Liver (tissue), 9 donors: ENCODE results near the gene ZNF134. TPM values are rescaled to one million over a fixed set of nuclear protein-coding genes. Genes with fewer than 3 reads are reported as not detected.

Experiments
- DNase-seq: peaks from one replicate; pipeline ENCODE4 v3.0.0-alpha.2; 2017; ENCODE audit warnings: low spot score
- H3K27ac ChIP-seq, 2 donors: one replicate each; pipeline ENCODE4 v1.7.0; 2013; ENCODE audit warnings: inconsistent platforms in 2 of 2, low read length in 2 of 2, control low read depth in 1 of 2, low read depth in 1 of 2, mild to moderate bottlenecking in 1 of 2
- H3K27me3 ChIP-seq, 4 donors: one replicate each; pipeline versions ENCODE4 v1.6.1 to v1.7.0; 2013; ENCODE audit warnings: low read length in 3 of 4, inconsistent platforms in 1 of 4, mild to moderate bottlenecking in 1 of 4, moderate library complexity in 1 of 4; ENCODE audit not compliant: control insufficient read depth in 4 of 4, insufficient read depth in 4 of 4
- H3K36me3 ChIP-seq, 4 donors: one replicate each; pipeline versions ENCODE4 v1.6.1 to v1.7.0; 2013; ENCODE audit warnings: low read length in 3 of 4, mild to moderate bottlenecking in 3 of 4, low read depth in 1 of 4, moderate library complexity in 1 of 4; ENCODE audit not compliant: control insufficient read depth in 4 of 4, insufficient read depth in 3 of 4
- H3K4me1 ChIP-seq, 4 donors: one replicate each; pipeline versions ENCODE4 v1.6.1 to v1.7.0; 2013; ENCODE audit warnings: low read length in 3 of 4, mild to moderate bottlenecking in 3 of 4, moderate library complexity in 1 of 4; ENCODE audit not compliant: control insufficient read depth in 4 of 4, insufficient read depth in 4 of 4
- H3K4me3 ChIP-seq, 3 donors: one replicate each; pipeline versions ENCODE4 v1.6.1 to v1.7.0; 2013; ENCODE audit warnings: low read length in 3 of 3, control low read depth in 1 of 3, low read depth in 1 of 3, mild to moderate bottlenecking in 1 of 3
- H3K9ac ChIP-seq, 2 donors: one replicate each; pipeline ENCODE4 v1.7.0; 2013; ENCODE audit warnings: low read length in 2 of 2, mild to moderate bottlenecking in 2 of 2, moderate library complexity in 2 of 2, control low read depth in 1 of 2, low read depth in 1 of 2
- H3K9me3 ChIP-seq, 4 donors: one replicate each; pipeline versions ENCODE4 v1.6.1 to v1.7.0; 2013; ENCODE audit warnings: low read length in 3 of 4; ENCODE audit not compliant: control insufficient read depth in 4 of 4
- EGR1 ChIP-seq, 2 donors: IDR thresholded peaks; 2 replicates each; pipeline ENCODE4 v1.6.1; 2016 to 2018; ENCODE audit warnings: antibody characterized with exemption in 2 of 2, low read depth in 2 of 2
- FOXA1 ChIP-seq: IDR thresholded peaks from 2 replicates; pipeline ENCODE4 v1.6.1; 2016; ENCODE audit warnings: antibody characterized with exemption
- FOXA2 ChIP-seq: IDR thresholded peaks from 2 replicates; pipeline ENCODE4 v1.6.1; 2016; ENCODE audit warnings: antibody characterized with exemption
- GABPA ChIP-seq, 2 donors: IDR thresholded peaks in 1 of 2; conservative IDR thresholded peaks in 1 of 2; 2 replicates each; pipeline ENCODE4 v1.6.1; 2016; ENCODE audit warnings: antibody characterized with exemption in 2 of 2, mild to moderate bottlenecking in 1 of 2, moderate library complexity in 1 of 2
- HNF4A ChIP-seq, 2 donors: conservative IDR thresholded peaks; 2 replicates each; pipeline ENCODE4 v1.6.1; 2016; ENCODE audit warnings: antibody characterized with exemption in 2 of 2, mild to moderate bottlenecking in 2 of 2
- HNF4G ChIP-seq: IDR thresholded peaks from 2 replicates; pipeline ENCODE4 v1.6.1; 2016; ENCODE audit warnings: antibody characterized with exemption
- JUND ChIP-seq, 2 donors: IDR thresholded peaks; 2 replicates each; pipeline ENCODE4 v1.6.1; 2016; ENCODE audit warnings: antibody characterized with exemption in 2 of 2
- NR2F2 ChIP-seq: IDR thresholded peaks from 2 replicates; pipeline ENCODE4 v1.6.1; 2016; ENCODE audit warnings: antibody characterized with exemption
- RAD21 ChIP-seq, 2 donors: IDR thresholded peaks; 2 replicates each; pipeline ENCODE4 v1.6.1; 2016; ENCODE audit warnings: antibody characterized with exemption in 2 of 2, mild to moderate bottlenecking in 2 of 2
- RXRA ChIP-seq, 2 donors: IDR thresholded peaks; 2 replicates each; pipeline ENCODE4 v1.6.1; 2017 to 2018; ENCODE audit warnings: antibody characterized with exemption in 2 of 2, mild to moderate bottlenecking in 1 of 2
- SP1 ChIP-seq: IDR thresholded peaks from 2 replicates; pipeline ENCODE4 v1.6.1; 2018; ENCODE audit warnings: antibody characterized with exemption, mild to moderate bottlenecking
- TAF1 ChIP-seq: conservative IDR thresholded peaks from 2 replicates; pipeline ENCODE4 v1.6.1; 2016; ENCODE audit warnings: antibody characterized with exemption, mild to moderate bottlenecking
- YY1 ChIP-seq: IDR thresholded peaks from 2 replicates; pipeline ENCODE4 v1.6.1; 2016; ENCODE audit warnings: antibody characterized with exemption, mild to moderate bottlenecking
- WGBS: extraction: QIAGEN DNeasy Blood & Tissue Kit; methylation state at CpG from one replicate; pipeline ENCODE4 v1.1.7; 2013; 5-methylcytosine and 5-hydroxymethylcytosine counted together
- polyA plus RNA-seq, 2 donors: library from polyadenylated mRNA; stranded (reverse) in 1 of 2; unstranded in 1 of 2; fragments of 200-250 nt in 1 of 2; fragments of >200 nt in 1 of 2; fragmentation: Nextera tagmentation in 1 of 2; extraction: Ambion mirVana in 1 of 2; gene quantifications; one replicate each; pipeline versions ENCODE4 v1.2.1 to v1.2.3, GENCODE V29; 2013 to 2015
- total RNA-seq, 2 donors: library from RNA; depleted of rRNA; stranded (reverse); fragments of >200 nt; gene quantifications; one replicate each; pipeline ENCODE4 v1.2.3, GENCODE V29; 2014
- TF ChIP-seq, protein P1 (sequence below): IDR thresholded peaks from 2 replicates; pipeline ENCODE4 v1.6.1; 2016; ENCODE audit warnings: antibody characterized with exemption, mild to moderate bottlenecking
- TF ChIP-seq, protein P2 (sequence below): fragments of 150-350 bp; IDR thresholded peaks from 2 replicates; pipeline ENCODE4 v1.5.1; 2017; ENCODE audit warnings: improper control_type of control experiment, low read depth, low read length; ENCODE audit not compliant: missing input control
- TF ChIP-seq, protein P3 (sequence below): IDR thresholded peaks from 2 replicates; pipeline ENCODE4 v1.6.1; 2016; ENCODE audit warnings: antibody characterized with exemption
- TF ChIP-seq, protein P4 (sequence below): IDR thresholded peaks from 2 replicates; pipeline ENCODE4 v1.6.1; 2016; ENCODE audit warnings: antibody characterized with exemption
- TF ChIP-seq, protein P5 (sequence below): IDR thresholded peaks from 2 replicates; pipeline ENCODE4 v1.6.1; 2016; ENCODE audit warnings: antibody characterized with exemption
- donor health status: healthy.
- donor health status: healthy.
- donor health status: healthy.
- donor health status: healthy.
- donor health status: healthy.

Gene ZNF134
- total and polyA plus RNA-seq, 4 donors, result 1.5 to 12.1 (median 5.4) TPM

DNA sequence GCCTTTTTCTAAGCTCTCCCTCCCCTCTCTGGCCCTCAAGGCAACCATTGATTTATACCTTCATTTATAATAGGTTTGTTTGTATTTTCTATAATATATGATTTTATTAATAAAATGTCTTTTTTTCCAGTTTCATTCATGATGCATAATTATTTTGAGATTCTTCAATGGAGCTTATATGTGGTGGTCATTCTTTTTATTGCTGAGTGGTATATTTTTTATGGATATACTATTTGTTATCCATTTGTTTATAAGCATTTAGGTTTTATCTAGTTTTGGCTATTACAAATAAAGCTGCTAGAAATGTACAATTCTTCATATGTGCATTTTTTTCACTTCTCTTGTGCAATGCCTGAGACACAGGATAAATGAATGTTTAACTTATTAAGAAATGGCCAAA, 29.7 kb downstream of the ZNF134 start (continued):
- TF ChIP-seq, protein P1, sequence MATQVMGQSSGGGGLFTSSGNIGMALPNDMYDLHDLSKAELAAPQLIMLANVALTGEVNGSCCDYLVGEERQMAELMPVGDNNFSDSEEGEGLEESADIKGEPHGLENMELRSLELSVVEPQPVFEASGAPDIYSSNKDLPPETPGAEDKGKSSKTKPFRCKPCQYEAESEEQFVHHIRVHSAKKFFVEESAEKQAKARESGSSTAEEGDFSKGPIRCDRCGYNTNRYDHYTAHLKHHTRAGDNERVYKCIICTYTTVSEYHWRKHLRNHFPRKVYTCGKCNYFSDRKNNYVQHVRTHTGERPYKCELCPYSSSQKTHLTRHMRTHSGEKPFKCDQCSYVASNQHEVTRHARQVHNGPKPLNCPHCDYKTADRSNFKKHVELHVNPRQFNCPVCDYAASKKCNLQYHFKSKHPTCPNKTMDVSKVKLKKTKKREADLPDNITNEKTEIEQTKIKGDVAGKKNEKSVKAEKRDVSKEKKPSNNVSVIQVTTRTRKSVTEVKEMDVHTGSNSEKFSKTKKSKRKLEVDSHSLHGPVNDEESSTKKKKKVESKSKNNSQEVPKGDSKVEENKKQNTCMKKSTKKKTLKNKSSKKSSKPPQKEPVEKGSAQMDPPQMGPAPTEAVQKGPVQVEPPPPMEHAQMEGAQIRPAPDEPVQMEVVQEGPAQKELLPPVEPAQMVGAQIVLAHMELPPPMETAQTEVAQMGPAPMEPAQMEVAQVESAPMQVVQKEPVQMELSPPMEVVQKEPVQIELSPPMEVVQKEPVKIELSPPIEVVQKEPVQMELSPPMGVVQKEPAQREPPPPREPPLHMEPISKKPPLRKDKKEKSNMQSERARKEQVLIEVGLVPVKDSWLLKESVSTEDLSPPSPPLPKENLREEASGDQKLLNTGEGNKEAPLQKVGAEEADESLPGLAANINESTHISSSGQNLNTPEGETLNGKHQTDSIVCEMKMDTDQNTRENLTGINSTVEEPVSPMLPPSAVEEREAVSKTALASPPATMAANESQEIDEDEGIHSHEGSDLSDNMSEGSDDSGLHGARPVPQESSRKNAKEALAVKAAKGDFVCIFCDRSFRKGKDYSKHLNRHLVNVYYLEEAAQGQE, result no peak

DNA sequence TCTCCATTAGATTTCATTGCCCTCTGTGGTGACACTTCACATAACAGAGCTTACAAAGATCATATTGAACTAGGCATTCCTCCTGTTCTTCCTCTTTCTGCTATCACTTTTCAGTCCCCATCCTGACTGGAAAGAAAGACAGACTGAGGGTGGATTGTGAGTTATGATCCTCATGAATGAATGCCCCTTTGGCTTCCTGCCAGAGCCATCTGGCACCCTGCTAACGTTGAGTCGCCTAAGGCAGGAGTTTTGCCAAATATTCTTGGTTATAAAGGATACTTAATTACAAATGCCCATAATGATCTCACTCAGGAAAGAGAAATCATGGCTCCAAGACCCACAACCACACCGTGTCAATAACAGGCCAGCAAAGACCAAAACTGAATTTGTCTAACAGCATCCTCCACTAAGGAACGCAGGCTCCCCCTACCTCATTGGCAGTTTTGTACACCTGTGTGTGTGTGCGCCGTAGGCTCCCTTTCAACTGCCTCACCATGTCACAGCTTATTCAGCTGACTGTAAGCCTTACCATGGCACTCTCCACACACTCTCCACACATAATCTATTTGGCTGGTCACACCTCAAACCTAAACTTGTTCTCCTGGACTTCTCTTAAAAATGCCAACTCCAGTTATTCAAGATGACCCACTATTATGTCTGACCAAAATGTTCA, 34.4 kb downstream of the ZNF134 start:
- no peak for DNase-seq
- Histone ChIP-seq H3K36me3 (no peaks in the 10 kb centered on the region), H3K27ac (no peak overlapping the region), H3K27me3 (no peaks in the 10 kb centered on the region), H3K9ac (no peak overlapping the region), H3K9me3 (peaks cover 4 to 50% (median 29%) of the 10 kb centered on the region in 4 donors), H3K4me1 (no peaks in the 10 kb centered on the region), H3K4me3 (peak overlapping the region in 1 of 3 donors; percentile 15)
- TF ChIP-seq HNF4A (conservative IDR thresholded peaks at IDR 0.05) (no peak), RXRA (IDR thresholded peaks at IDR 0.05) (no peak), NR2F2 (no peak), TAF1 (no peak), GABPA (IDR thresholded peaks at IDR 0.05 in 1 of 2, conservative IDR thresholded peaks at IDR 0.05 in 1 of 2) (no peak), YY1 (no peak), RAD21 (IDR thresholded peaks at IDR 0.05) (no peak), FOXA2 (no peak), JUND (IDR thresholded peaks at IDR 0.05) (no peak), FOXA1 (no peak), HNF4G (no peak), EGR1 (IDR thresholded peaks at IDR 0.05; ENCODE audit: low read depth in 2 of 2) (no peak), SP1 (no peak)
- TF ChIP-seq, protein P2, sequence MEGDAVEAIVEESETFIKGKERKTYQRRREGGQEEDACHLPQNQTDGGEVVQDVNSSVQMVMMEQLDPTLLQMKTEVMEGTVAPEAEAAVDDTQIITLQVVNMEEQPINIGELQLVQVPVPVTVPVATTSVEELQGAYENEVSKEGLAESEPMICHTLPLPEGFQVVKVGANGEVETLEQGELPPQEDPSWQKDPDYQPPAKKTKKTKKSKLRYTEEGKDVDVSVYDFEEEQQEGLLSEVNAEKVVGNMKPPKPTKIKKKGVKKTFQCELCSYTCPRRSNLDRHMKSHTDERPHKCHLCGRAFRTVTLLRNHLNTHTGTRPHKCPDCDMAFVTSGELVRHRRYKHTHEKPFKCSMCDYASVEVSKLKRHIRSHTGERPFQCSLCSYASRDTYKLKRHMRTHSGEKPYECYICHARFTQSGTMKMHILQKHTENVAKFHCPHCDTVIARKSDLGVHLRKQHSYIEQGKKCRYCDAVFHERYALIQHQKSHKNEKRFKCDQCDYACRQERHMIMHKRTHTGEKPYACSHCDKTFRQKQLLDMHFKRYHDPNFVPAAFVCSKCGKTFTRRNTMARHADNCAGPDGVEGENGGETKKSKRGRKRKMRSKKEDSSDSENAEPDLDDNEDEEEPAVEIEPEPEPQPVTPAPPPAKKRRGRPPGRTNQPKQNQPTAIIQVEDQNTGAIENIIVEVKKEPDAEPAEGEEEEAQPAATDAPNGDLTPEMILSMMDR, result no peak
- TF ChIP-seq, protein P3, sequence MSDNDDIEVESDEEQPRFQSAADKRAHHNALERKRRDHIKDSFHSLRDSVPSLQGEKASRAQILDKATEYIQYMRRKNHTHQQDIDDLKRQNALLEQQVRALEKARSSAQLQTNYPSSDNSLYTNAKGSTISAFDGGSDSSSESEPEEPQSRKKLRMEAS, result no peak
- TF ChIP-seq, protein P4, sequence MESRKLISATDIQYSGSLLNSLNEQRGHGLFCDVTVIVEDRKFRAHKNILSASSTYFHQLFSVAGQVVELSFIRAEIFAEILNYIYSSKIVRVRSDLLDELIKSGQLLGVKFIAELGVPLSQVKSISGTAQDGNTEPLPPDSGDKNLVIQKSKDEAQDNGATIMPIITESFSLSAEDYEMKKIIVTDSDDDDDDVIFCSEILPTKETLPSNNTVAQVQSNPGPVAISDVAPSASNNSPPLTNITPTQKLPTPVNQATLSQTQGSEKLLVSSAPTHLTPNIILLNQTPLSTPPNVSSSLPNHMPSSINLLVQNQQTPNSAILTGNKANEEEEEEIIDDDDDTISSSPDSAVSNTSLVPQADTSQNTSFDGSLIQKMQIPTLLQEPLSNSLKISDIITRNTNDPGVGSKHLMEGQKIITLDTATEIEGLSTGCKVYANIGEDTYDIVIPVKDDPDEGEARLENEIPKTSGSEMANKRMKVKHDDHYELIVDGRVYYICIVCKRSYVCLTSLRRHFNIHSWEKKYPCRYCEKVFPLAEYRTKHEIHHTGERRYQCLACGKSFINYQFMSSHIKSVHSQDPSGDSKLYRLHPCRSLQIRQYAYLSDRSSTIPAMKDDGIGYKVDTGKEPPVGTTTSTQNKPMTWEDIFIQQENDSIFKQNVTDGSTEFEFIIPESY, result no peak
- TF ChIP-seq, protein P1, result no peak
- TF ChIP-seq, protein P5, sequence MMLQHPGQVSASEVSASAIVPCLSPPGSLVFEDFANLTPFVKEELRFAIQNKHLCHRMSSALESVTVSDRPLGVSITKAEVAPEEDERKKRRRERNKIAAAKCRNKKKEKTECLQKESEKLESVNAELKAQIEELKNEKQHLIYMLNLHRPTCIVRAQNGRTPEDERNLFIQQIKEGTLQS, result no peak
- WGBS, result 77% methylated on average over 6 of the region's 6 CpGs
